HK-2 (cell line): Measurements from ENCODE around the gene RBMS3.
"Not testable (repeated sequence)": the region's sequence is repeated elsewhere in the genome, so short reads cannot be mapped to it uniquely, and the experiment has no call there.

ENCODE experiments used
- DNase-seq: peaks from one replicate; pipeline ENCODE4 v3.0.0-alpha.2; 2018; ENCODE audit not compliant: unreplicated experiment

RBMS3 gene

DNA sequence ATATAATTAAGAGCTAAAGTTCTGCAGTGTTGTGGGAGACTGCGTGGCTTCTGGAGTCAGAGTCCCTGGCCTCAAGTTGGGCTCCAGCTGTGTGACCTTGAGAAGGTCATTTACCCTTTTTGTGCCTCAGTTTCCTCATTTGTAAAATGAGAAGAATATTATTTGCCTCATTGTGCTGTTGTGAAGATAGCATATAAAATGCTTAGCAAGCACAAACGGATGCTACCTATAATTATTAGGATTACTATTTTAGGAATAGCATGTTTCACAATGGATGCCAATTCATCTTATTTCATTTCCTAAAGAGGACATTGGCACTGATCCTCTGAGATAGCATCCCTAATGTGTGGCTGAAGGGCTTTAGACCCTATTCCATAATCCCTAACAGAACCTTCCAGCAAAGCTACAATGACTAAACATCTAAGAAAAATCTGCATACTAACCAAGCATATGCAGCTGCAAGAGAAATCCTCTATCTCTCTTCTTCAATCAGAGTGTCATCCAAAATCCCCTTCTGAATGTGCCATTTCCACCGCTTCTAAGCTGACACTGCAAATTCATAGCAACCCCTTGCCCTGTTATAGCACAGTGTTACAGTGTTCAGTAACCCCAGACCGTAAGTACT lies 148.3 kb downstream of the RBMS3 start:
- no peak for DNase-seq

- DNase-seq, result no peak
Observed at GRCh38 chr3:29430558-29430971, 149.7 kb downstream of the RBMS3 start.

GRCh38 chr3:29436612-29437323 lies 155.9 kb downstream of the RBMS3 start:
- DNase-seq, result no peak

DNA sequence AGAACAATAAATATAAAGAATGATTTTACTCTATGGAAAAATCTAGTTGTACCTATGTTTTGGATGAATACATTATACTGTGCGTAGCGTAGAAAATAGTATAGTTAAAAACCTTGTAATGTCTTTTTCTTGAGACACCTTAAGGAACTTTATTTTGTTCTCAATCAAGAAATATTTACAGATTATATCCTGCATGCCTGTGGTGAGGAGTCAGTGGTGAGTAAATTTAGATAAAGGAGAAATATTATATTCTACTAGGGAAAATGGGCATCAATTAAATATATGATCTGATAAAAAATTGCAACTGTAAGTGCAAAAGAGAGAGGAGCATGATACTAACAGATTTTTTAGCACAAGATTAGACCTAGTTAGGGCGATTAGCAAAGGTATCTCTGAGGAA lies 157.7 kb downstream of the RBMS3 start:
- no peak for DNase-seq

DNA sequence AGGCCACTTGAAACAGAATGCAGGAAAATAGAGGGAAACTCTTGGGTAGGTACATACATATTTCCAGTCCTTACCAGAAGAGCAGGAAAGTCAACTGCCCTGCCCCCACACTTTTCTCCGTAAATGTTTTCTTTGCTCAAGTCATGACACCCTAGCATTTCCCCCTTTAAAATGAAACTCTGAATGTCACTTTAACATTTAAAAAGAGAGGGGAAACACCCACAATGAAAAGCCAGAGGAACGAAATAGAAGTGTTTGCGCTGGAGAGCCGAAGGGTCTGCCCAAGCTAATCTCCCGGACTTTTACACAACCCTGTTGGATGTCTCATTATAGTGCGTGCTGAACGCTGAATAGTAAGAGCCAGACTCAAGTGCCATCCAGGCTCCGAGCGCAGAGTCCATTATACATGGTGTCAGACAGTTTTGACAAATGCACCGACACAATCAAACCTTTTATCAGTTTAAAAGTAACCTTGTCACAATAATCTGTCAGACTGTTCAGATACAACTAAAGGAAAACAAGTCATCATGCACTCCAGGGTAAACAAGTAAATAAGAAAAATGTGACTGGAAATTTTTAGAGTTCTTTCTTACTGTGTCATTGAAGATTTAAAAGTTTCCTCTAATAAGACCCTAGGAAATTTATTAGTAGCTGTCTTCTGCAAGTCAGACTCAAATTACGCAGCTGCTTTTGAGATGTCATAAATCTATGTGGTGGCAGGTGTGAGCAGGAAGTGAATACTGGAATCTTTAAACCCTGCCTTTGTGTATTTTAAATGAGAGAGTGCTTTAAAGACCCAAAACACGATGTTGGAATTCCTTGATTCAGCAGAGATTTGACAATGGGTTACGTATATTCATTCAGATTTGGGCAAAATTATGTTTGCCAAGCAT lies 159.8 kb downstream of the RBMS3 start:
- no peak for DNase-seq

DNA sequence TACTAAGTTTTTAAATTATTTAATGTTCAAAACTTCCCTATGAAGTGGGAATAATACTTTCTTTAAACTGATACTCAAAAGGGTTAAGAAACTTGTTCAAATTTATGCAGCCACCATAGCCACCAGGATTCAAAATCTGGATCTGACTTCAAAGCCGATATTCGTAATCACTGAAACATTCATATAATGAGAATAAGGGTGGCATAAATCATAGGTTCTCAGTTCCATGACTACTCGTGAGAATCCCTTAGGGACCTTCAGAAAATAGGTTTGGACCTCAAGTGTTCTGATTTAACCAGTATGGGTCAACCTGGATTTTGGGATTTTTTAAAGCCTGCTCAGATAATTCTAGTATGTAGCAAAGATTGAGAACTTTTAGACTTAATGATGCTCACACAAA lies 160.6 kb downstream of the RBMS3 start:
- no peak for DNase-seq

DNA sequence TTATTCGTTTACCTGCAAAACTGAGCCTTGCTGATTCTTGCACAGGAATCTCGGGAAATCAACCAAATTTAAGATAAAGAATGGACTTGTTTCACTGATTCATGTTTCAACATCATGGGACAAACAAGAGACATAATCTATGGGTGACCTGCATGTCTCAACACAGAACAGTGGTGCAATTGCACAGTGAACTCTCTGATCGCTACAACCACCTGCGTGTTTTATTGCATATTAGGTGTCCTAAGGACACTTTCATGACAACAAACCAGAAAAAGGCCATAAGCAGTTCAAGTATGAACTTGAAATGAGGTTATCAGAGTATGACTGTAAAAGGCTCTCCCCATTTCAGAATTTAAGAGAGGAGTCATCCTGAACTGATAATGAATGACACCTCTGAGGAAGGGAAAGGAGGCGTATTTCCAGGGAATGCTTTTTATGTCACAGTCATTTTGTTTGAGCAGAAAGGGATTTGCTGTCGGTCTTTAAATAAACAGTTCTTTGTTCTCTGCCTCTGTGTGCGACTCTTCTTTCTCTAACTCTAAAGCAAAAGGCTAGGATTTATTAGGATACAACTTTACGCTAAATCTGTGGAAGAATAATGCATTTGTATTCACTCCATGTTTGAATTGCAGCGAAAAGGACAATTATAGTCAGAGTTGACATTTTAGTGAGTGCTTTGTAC lies 167.2 kb downstream of the RBMS3 start:
- no peak for DNase-seq

GRCh38 chr3:29451920-29452319 lies 171.0 kb downstream of the RBMS3 start:
- DNase-seq, result no peak

DNA sequence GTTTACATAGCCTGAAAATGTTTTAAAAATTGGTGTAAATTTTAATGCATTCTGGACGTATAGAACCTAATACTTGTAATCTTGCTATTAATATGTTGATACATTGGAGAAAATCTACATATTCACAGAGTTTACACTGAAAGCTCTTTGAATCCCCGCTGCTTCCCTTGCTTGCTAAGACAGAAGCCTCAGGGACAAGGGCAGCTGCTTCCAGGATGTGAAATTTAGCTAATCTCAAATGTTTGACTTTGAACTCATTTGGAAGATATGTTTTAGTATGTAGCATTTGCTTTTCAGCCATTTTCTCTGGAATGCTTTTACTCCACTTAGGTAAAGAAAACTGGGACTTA lies 172.0 kb downstream of the RBMS3 start:
- DNase-seq, result no peak

- no peak for DNase-seq
Observed at GRCh38 chr3:29453284-29454001, 172.6 kb downstream of the RBMS3 start.

- DNase-seq, result no peak
Observed at GRCh38 chr3:29454161-29454611, 173.3 kb downstream of the RBMS3 start.

DNA sequence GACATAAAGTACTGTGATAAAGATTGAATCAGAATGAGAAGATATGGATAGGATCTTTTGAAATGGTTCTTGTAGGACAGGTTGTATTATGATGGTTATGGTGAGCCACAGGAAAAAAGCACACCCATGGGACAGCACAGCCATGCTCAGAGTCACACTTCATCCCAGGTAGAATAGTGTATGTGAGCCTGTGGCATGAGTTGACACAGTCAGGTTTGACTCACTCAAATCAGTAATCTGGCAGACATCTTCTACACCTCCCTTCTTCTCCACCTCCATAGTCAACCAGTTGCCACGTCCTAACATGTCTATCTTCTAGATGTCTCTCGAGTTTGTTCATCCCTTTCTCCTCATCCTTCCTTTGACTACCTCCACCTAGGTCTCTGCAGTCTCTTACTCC lies 176.0 kb downstream of the RBMS3 start:
- no peak for DNase-seq

- no peak for DNase-seq
Observed at GRCh38 chr3:29463304-29463703, 182.4 kb downstream of the RBMS3 start.

DNA sequence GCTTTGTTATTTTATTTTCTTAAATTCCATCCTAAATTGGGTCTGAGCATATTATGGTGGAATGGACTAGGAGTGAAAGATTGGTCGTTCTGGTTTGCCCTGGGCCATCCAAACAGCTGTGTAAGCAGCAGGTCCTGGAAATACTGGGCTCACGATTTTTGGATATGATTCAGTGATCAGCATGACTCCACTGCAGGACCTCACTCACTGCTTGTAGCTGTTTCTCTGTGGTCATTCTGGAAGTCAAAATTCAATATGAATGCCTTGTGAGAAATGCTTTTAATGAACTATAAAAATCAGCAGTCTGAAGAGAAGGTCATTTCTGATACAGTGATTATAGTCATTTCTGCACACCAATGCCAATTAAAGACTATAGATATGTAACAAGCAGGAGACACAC lies 185.0 kb downstream of the RBMS3 start:
- DNase-seq, result no peak

DNA sequence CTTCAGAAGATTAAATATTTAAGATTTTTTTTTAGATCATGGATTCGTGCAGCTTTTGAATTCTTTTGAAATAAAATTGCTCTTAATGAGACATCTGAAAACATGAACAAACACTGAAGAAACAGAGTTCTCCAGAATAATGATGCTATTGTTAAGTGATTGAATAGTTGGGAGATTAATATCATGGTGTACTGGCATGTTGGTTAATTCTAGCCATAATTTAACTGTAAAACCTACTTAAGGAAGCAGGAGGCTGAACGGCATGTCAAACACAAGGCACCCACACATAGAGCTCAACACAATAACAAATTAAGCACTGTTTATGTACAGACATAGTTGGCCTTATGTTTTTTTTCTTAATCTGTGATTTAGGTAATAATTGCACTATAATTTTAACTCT lies 185.6 kb downstream of the RBMS3 start:
- no peak for DNase-seq

- DNase-seq, result no peak
Observed at GRCh38 chr3:29468187-29468586, 187.3 kb downstream of the RBMS3 start.

DNA sequence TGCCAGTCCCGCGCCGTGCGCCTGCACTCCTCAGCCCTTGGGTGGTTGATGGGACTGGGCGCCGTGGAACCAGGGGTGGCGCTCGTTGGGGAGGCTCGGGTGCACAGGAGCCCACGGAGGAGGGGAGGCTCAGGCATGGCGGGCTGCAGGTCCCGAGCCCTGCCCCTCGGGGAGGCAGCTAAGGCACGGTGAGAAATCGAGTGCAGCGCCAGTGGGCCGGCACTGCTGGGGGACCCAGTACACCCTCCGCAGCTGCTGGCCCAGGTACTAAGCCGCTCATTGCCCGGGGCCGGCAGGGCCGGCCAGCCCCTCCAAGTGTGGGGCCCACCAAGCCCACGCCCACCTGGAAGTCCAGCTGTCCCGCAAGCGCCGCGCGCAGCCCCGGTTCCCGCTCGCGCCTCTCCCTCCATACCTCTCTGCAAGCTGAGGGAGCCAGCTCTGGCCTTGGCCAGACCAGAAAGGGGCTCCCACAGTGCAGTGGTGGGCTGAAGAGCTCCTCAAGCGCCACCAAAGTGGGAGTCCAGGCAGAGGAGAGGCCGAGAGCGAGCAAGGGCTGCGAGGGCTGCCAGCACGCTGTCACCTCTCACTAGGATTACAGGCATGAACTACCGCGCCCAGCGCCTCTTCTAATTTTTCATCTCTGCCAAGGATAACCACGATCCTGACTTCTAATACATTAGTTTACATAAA lies 192.8 kb downstream of the RBMS3 start:
- not testable (repeated sequence) for DNase-seq

- DNase-seq, result no peak
Observed at GRCh38 chr3:29475305-29475840, 194.5 kb downstream of the RBMS3 start.

- no peak for DNase-seq
Observed at GRCh38 chr3:29475854-29476253, 195.0 kb downstream of the RBMS3 start.

DNA sequence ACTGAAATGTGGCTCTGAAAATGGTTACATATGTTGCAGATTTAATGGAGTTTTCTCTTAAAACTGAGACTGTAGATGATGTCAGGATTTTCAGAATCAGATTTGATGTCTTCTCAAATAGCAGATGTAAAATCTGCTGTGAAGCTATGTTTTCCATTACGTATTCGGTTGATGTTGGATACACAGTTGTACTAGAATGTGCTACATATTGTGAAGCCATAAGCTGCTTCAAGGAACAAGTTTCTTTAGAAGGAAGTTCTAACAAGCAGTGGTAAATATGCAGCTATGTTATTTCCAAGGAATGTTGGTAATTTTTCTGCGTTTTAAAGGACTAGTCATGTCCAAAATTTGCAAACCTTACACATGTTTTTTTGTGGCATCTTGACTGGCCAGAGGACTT lies 197.7 kb downstream of the RBMS3 start:
- DNase-seq, result no peak

- DNase-seq, result no peak
Observed at GRCh38 chr3:29481249-29481648, 200.4 kb downstream of the RBMS3 start.
